Caco-2 (cell line): ENCODE results near the gene MED13L. TPM values are rescaled to one million over a fixed set of nuclear protein-coding genes. Genes with fewer than 3 reads are reported as not detected.

ENCODE experiments used
- BruUV-seq: library from RNA; stranded (reverse); fragments of 400-500 nt; replicated peaks from 2 replicates; lab custom pipeline; 2021; lab: Mats Ljungman, UMichigan
- CTCF ChIA-PET: fragments of 300-600 bp; sonication (Branson Sonifier 250); formaldehyde crosslinking; loops from one replicate; lab custom pipeline; 2022; ENCODE audit warnings: antibody characterized with exemption; lab: Charles Lee
- POLR2A ChIA-PET: fragments of 300-600 bp; sonication (Branson Sonifier 250); formaldehyde crosslinking; loops from one replicate; lab custom pipeline; 2022; ENCODE audit warnings: antibody characterized with exemption; lab: Charles Lee
- DNase-seq, 2 experiments: peaks; one replicate each; pipeline versions ENCODE4 v3.0.0 to v3.0.0-alpha.2; 2020 to 2022
- H3K27me3 ChIP-seq: replicated peaks from 2 replicates; pipeline ENCODE4 v1.6.0; 2011; ENCODE audit warnings: low read length; ENCODE audit not compliant: control insufficient read depth, insufficient read depth
- H3K36me3 ChIP-seq: 2 replicates; pipeline ENCODE4 v1.5.1; 2011; ENCODE audit warnings: low read length; ENCODE audit not compliant: control insufficient read depth, insufficient read depth
- H3K4me1 ChIP-seq: fragments of 250-450 bp; sonication (Bioruptor Pico); 2 replicates; pipeline ENCODE4 v1.5.1; 2020; ENCODE audit warnings: mild to moderate bottlenecking
- H3K4me3 ChIP-seq: 2 replicates; pipeline ENCODE4 v1.5.1; 2011; ENCODE audit warnings: low read depth, mild to moderate bottlenecking, control low read depth, low read length
- H3K9me3 ChIP-seq: fragments of 250-450 bp; sonication (Bioruptor Pico); 2 replicates; pipeline ENCODE4 v1.5.1; 2020; ENCODE audit warnings: mild to moderate bottlenecking, moderate library complexity
- H3K27ac Mint-ChIP-seq: one replicate; pipeline ENCODE4 v1.8.0; 2022; ENCODE audit warnings: mixed read lengths; ENCODE audit not compliant: unreplicated experiment
- H3K27me3 Mint-ChIP-seq: one replicate; pipeline ENCODE4 v1.8.0; 2022; ENCODE audit warnings: mixed read lengths; ENCODE audit not compliant: insufficient read depth, unreplicated experiment
- H3K36me3 Mint-ChIP-seq: one replicate; pipeline ENCODE4 v1.8.0; 2022; ENCODE audit warnings: mild to moderate bottlenecking, mixed read lengths; ENCODE audit not compliant: insufficient read depth, unreplicated experiment
- H3K4me1 Mint-ChIP-seq: one replicate; pipeline ENCODE4 v1.8.0; 2022; ENCODE audit warnings: low read depth, mixed read lengths; ENCODE audit not compliant: unreplicated experiment
- H3K4me3 Mint-ChIP-seq: one replicate; pipeline ENCODE4 v1.8.0; 2022; ENCODE audit warnings: mild to moderate bottlenecking, moderate library complexity, mixed read lengths; ENCODE audit not compliant: unreplicated experiment
- H3K9me3 Mint-ChIP-seq: one replicate; pipeline ENCODE4 v1.8.0; 2022; ENCODE audit warnings: mixed read lengths; ENCODE audit not compliant: unreplicated experiment
- CTCF ChIP-seq, 2 experiments: fragments of 200-600 bp in 1 of 2; IDR thresholded peaks; 1 replicate in 1 of 2; 2 replicates in 1 of 2; pipeline versions ENCODE4 v1.5.1 to v1.8.0; 2011 to 2022; ENCODE audit warnings: antibody characterized with exemption in 1 of 2, control low read depth in 1 of 2, inconsistent platforms in 1 of 2, low read depth in 1 of 2, low read length in 1 of 2, mild to moderate bottlenecking in 1 of 2, moderate library complexity in 1 of 2; ENCODE audit not compliant: insufficient read depth in 1 of 2, severe bottlenecking in 1 of 2, unreplicated experiment in 1 of 2
- intact Hi-C: fragments of 100-400 bp; cut with micrococcal nuclease; formaldehyde crosslinking; loops from one replicate; pipeline ENCODE4 v1.10.0; 2022; ENCODE audit not compliant: unreplicated experiment
- total RNA-seq: library from RNA; stranded (reverse); gene quantifications from 2 replicates; pipeline ENCODE4 v1.2.3, GENCODE V29; 2022

Gene MED13L
- total RNA-seq, 1 experiment from 2014 or later = 160 TPM

- Mint-ChIP-seq H3K27ac (no peak overlapping the region), H3K27me3 (no peaks in the 10 kb centered on the region)
- POLR2A ChIA-PET = no interaction called here
These were observed 137.0 kb downstream of the MED13L start for GRCh38 chr12:116140529-116140928.

GRCh38 chr12:116138781-116139180 is 138.7 kb downstream of the MED13L start:
- ChIA-PET CTCF (no interaction called here), POLR2A (no interaction called here)
- no peak for TF ChIP-seq CTCF (IDR thresholded peaks at IDR 0.05; ENCODE audit: insufficient read depth in 1 of 2, low read depth in 1 of 2, low read length in 1 of 2, severe bottlenecking in 1 of 2, unreplicated experiment in 1 of 2)
- Histone ChIP-seq H3K36me3 (no peaks in the 10 kb centered on the region), H3K4me3 (no peak overlapping the region), H3K4me1 (peaks cover 10% of the 10 kb centered on the region), H3K27me3 (no peaks in the 10 kb centered on the region), H3K9me3 (no peaks in the 10 kb centered on the region)
- H3K4me3 Mint-ChIP-seq = no peak overlapping the region
- BruUV-seq = no TSS peak
- H3K27ac Mint-ChIP-seq = no peak overlapping the region
- no peaks in the 10 kb centered on the region for H3K9me3 Mint-ChIP-seq
- intact Hi-C loops = loop anchor here (10.0 kb wide), 1 partner anchor 124 kb away; no protein-coding TSS in a partner anchor
- H3K27me3 Mint-ChIP-seq = no peaks in the 10 kb centered on the region
- peaks cover 27% of the 10 kb centered on the region for H3K4me1 Mint-ChIP-seq
- peaks cover 5% of the 10 kb centered on the region for H3K36me3 Mint-ChIP-seq
- no peak for DNase-seq

More at GRCh38 chr12:116140529-116140928, 137.0 kb downstream of the MED13L start:
- BruUV-seq = no TSS peak
- no peak for TF ChIP-seq CTCF (IDR thresholded peaks at IDR 0.05; ENCODE audit: insufficient read depth in 1 of 2, low read depth in 1 of 2, low read length in 1 of 2, severe bottlenecking in 1 of 2, unreplicated experiment in 1 of 2)
- Histone ChIP-seq H3K27me3 (no peaks in the 10 kb centered on the region), H3K4me3 (no peak overlapping the region), H3K9me3 (no peaks in the 10 kb centered on the region), H3K36me3 (no peaks in the 10 kb centered on the region), H3K4me1 (peaks cover 19% of the 10 kb centered on the region)
- DNase-seq = no peak
- intact Hi-C loops = no loop called here
- Mint-ChIP-seq H3K4me3 (no peak overlapping the region), H3K9me3 (no peaks in the 10 kb centered on the region), H3K36me3 (peaks cover 5% of the 10 kb centered on the region), H3K4me1 (peaks cover 36% of the 10 kb centered on the region)
- CTCF ChIA-PET = interaction anchor here (1.0 kb wide), 1 partner anchor 137 kb away, joined by 3 read pairs; no protein-coding TSS in a partner anchor

GRCh38 chr12:116138364-116138763 is 139.1 kb downstream of the MED13L start:
- Histone ChIP-seq H3K4me1 (peaks cover 6% of the 10 kb centered on the region), H3K27me3 (no peaks in the 10 kb centered on the region), H3K9me3 (no peaks in the 10 kb centered on the region), H3K4me3 (no peak overlapping the region), H3K36me3 (no peaks in the 10 kb centered on the region)
- no peak for TF ChIP-seq CTCF (IDR thresholded peaks at IDR 0.05; ENCODE audit: insufficient read depth in 1 of 2, low read depth in 1 of 2, low read length in 1 of 2, severe bottlenecking in 1 of 2, unreplicated experiment in 1 of 2)
- Mint-ChIP-seq H3K36me3 (peaks cover 5% of the 10 kb centered on the region), H3K9me3 (no peaks in the 10 kb centered on the region), H3K27me3 (no peaks in the 10 kb centered on the region), H3K4me1 (peaks cover 23% of the 10 kb centered on the region), H3K4me3 (no peak overlapping the region), H3K27ac (no peak overlapping the region)
- POLR2A ChIA-PET = no interaction called here
- CTCF ChIA-PET = no interaction called here
- intact Hi-C loops = loop anchor here (10.0 kb wide), 1 partner anchor 124 kb away; no protein-coding TSS in a partner anchor
- BruUV-seq = no TSS peak
- no peak for DNase-seq
